Measurements from ENCODE around the gene SEC22C.

The SEC22C gene

DNA sequence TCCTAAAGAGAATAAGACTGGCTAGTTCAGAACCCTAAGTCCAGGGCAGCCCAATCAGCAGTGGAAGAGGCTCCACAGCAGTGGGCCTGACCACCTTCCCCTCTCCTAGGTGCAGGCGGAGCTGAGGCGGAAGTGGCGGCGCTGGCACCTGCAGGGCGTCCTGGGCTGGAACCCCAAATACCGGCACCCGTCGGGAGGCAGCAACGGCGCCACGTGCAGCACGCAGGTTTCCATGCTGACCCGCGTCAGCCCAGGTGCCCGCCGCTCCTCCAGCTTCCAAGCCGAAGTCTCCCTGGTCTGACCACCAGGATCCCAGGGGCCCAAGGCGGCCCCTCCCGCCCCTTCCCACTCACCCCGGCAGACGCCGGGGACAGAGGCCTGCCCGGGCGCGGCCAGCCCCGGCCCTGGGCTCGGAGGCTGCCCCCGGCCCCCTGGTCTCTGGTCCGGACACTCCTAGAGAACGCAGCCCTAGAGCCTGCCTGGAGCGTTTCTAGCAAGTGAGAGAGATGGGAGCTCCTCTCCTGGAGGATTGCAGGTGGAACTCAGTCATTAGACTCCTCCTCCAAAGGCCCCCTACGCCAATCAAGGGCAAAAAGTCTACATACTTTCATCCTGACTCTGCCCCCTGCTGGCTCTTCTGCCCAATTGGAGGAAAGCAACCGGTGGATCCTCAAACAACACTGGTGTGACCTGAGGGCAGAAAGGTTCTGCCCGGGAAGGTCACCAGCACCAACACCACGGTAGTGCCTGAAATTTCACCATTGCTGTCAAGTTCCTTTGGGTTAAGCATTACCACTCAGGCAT lies 45.6 kb downstream of the SEC22C start:
- H3K4me3 ChIP-seq (ENCODE audit: low read length): no peak overlapping the region
- H2AFZ ChIP-seq (ENCODE audit: low read depth, low read length): no peak overlapping the region
- no peak for TF ChIP-seq EZH2phosphoT487 (IDR thresholded peaks at IDR 0.05; ENCODE audit: low read depth)
- TF ChIP-seq, protein P1, sequence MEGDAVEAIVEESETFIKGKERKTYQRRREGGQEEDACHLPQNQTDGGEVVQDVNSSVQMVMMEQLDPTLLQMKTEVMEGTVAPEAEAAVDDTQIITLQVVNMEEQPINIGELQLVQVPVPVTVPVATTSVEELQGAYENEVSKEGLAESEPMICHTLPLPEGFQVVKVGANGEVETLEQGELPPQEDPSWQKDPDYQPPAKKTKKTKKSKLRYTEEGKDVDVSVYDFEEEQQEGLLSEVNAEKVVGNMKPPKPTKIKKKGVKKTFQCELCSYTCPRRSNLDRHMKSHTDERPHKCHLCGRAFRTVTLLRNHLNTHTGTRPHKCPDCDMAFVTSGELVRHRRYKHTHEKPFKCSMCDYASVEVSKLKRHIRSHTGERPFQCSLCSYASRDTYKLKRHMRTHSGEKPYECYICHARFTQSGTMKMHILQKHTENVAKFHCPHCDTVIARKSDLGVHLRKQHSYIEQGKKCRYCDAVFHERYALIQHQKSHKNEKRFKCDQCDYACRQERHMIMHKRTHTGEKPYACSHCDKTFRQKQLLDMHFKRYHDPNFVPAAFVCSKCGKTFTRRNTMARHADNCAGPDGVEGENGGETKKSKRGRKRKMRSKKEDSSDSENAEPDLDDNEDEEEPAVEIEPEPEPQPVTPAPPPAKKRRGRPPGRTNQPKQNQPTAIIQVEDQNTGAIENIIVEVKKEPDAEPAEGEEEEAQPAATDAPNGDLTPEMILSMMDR (IDR thresholded peaks at IDR 0.05; ENCODE audit: low read depth, low read length): peak; percentile 57
- no peaks in the 10 kb centered on the region for H4K20me1 ChIP-seq (ENCODE audit: insufficient read depth, low read length)
- no peak overlapping the region for H3K4me2 ChIP-seq (ENCODE audit: low read length)
- H3K4me1 ChIP-seq (ENCODE audit: low read length): no peaks in the 10 kb centered on the region
- no peak overlapping the region for H3K9ac ChIP-seq (ENCODE audit: low read length)
- H3K36me3 ChIP-seq (replicated peaks; ENCODE audit: low read depth, low read length): no peaks in the 10 kb centered on the region
- no peak overlapping the region for H3K27ac ChIP-seq (ENCODE audit: low read length)
- no peaks in the 10 kb centered on the region for H3K79me2 ChIP-seq (ENCODE audit: low read length)
- no peaks in the 10 kb centered on the region for H3K9me3 ChIP-seq (ENCODE audit: insufficient read depth, low read length)
- H3K27me3 ChIP-seq (ENCODE audit: low read depth, low read length): no peaks in the 10 kb centered on the region

DNA sequence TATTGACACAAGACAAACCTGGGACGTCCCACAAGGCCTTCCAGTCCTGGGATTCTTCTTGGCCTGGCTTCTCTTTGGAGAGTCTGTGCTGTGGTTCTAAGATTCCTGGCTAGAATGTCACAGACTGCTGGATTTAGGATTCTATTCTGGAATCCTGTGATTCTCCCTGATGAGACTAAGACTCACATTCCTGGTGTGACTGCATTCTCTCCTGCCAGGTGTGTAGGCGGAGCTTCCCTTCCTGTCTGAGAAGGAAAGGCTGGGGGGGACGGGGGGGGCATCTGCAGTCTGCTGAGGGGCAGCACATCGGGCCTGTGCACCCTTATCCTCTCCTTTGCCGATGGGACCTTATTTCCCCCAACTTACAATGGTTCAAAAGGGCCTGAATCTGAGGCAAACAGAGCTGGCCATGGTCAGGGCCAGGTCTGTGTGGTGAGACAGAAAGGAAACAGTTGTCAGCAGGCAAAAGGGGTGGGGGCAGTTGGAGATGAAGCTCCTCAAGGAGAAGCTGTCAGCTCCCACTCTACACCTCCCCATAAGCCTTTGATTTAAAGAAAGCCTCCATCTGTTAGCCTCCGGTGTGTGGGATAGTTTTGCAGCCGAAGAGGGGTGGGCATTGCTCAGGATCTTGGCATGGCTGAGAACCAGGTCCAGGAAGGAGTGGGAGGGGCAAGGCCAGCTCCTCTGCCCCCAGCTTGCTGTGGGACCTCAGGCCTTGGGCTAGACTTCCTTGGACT lies 48.4 kb downstream of the SEC22C start:
- H3K9ac ChIP-seq (ENCODE audit: low read length): no peak overlapping the region
- H2AFZ ChIP-seq (ENCODE audit: low read depth, low read length): no peak overlapping the region
- H3K27me3 ChIP-seq (ENCODE audit: low read depth, low read length): peaks cover 9% of the 10 kb centered on the region
- no peak overlapping the region for H3K27ac ChIP-seq (ENCODE audit: low read length)
- no peaks in the 10 kb centered on the region for H3K9me3 ChIP-seq (ENCODE audit: insufficient read depth, low read length)
- TF ChIP-seq, protein P1 (IDR thresholded peaks at IDR 0.05; ENCODE audit: low read depth, low read length): no peak
- TF ChIP-seq EZH2phosphoT487 (IDR thresholded peaks at IDR 0.05; ENCODE audit: low read depth): no peak
- no peaks in the 10 kb centered on the region for H3K4me1 ChIP-seq (ENCODE audit: low read length)
- H3K79me2 ChIP-seq (ENCODE audit: low read length): no peaks in the 10 kb centered on the region
- no peak overlapping the region for H3K4me3 ChIP-seq (ENCODE audit: low read length)
- H3K4me2 ChIP-seq (ENCODE audit: low read length): no peak overlapping the region
- no peaks in the 10 kb centered on the region for H3K36me3 ChIP-seq (replicated peaks; ENCODE audit: low read depth, low read length)
- H4K20me1 ChIP-seq (ENCODE audit: insufficient read depth, low read length): no peaks in the 10 kb centered on the region

DNA sequence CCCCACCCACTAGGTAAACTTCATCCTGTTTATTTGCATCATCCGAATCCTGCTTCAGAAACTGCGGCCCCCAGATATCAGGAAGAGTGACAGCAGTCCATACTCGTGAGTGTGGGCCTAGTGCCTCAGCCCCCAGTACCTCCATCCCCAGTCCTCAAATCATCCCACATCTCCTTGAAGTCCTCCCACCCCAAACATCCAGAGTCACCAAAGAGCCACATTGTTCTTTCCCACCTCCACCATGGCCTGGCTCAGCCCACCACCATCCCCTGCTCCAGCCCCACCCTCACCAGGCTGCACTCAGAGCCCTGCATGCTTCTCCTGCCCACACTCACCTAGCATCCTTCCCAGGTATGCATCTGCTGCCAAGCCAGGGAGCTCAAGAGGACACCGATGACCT lies 49.5 kb downstream of the SEC22C start:
- no peaks in the 10 kb centered on the region for H3K9me3 ChIP-seq (ENCODE audit: insufficient read depth, low read length)
- no peaks in the 10 kb centered on the region for H3K36me3 ChIP-seq (replicated peaks; ENCODE audit: low read depth, low read length)
- no peaks in the 10 kb centered on the region for H3K79me2 ChIP-seq (ENCODE audit: low read length)
- TF ChIP-seq EZH2phosphoT487 (IDR thresholded peaks at IDR 0.05; ENCODE audit: low read depth): no peak
- TF ChIP-seq, protein P1 (IDR thresholded peaks at IDR 0.05; ENCODE audit: low read depth, low read length): no peak
- no peak overlapping the region for H3K4me2 ChIP-seq (ENCODE audit: low read length)
- no peaks in the 10 kb centered on the region for H4K20me1 ChIP-seq (ENCODE audit: insufficient read depth, low read length)
- peaks cover 9% of the 10 kb centered on the region for H3K27me3 ChIP-seq (ENCODE audit: low read depth, low read length)
- H2AFZ ChIP-seq (ENCODE audit: low read depth, low read length): no peak overlapping the region
- H3K4me1 ChIP-seq (ENCODE audit: low read length): no peaks in the 10 kb centered on the region
- H3K27ac ChIP-seq (ENCODE audit: low read length): no peak overlapping the region
- no peak overlapping the region for H3K4me3 ChIP-seq (ENCODE audit: low read length)
- no peak overlapping the region for H3K9ac ChIP-seq (ENCODE audit: low read length)

DNA sequence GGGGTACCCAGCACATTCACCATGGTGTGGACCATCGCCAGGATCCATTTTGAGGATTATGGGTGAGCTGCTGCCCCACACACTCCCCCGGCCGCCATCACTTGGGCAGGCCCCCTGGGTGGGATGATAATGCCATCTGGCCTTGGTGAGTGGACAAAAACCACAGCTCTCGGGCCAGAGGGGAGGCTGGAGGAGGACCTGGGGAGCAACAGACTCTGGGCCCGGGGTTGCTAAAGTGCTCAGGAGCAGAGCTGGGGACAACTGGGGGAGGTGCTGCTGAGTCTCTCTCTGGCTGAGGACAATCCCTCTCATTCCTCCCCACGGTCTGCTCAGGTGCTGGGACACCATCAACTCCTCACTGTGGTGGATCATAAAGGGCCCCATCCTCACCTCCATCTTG lies 50.3 kb downstream of the SEC22C start:
- Histone ChIP-seq H4K20me1 (ENCODE audit: insufficient read depth, low read length) (no peaks in the 10 kb centered on the region), H3K36me3 (replicated peaks; ENCODE audit: low read depth, low read length) (no peaks in the 10 kb centered on the region), H3K9ac (ENCODE audit: low read length) (no peak overlapping the region), H3K79me2 (ENCODE audit: low read length) (no peaks in the 10 kb centered on the region), H3K4me2 (ENCODE audit: low read length) (no peak overlapping the region), H3K27ac (ENCODE audit: low read length) (no peak overlapping the region), H3K4me3 (ENCODE audit: low read length) (no peak overlapping the region), H3K9me3 (ENCODE audit: insufficient read depth, low read length) (no peaks in the 10 kb centered on the region), H3K4me1 (ENCODE audit: low read length) (no peaks in the 10 kb centered on the region), H2AFZ (ENCODE audit: low read depth, low read length) (no peak overlapping the region), H3K27me3 (ENCODE audit: low read depth, low read length) (peaks cover 9% of the 10 kb centered on the region)
- TF ChIP-seq EZH2phosphoT487 (IDR thresholded peaks at IDR 0.05; ENCODE audit: low read depth): no peak
- TF ChIP-seq, protein P1 (IDR thresholded peaks at IDR 0.05; ENCODE audit: low read depth, low read length): no peak
